Measurements from ENCODE around the gene LSM7. TPM values are rescaled to one million over a fixed set of nuclear protein-coding genes. Genes with fewer than 3 reads are reported as not detected.

The LSM7 gene
- total and polyA plus RNA-seq, 7 experiments from 2014 or later = 79.4 to 182 (median 103) TPM

DNA sequence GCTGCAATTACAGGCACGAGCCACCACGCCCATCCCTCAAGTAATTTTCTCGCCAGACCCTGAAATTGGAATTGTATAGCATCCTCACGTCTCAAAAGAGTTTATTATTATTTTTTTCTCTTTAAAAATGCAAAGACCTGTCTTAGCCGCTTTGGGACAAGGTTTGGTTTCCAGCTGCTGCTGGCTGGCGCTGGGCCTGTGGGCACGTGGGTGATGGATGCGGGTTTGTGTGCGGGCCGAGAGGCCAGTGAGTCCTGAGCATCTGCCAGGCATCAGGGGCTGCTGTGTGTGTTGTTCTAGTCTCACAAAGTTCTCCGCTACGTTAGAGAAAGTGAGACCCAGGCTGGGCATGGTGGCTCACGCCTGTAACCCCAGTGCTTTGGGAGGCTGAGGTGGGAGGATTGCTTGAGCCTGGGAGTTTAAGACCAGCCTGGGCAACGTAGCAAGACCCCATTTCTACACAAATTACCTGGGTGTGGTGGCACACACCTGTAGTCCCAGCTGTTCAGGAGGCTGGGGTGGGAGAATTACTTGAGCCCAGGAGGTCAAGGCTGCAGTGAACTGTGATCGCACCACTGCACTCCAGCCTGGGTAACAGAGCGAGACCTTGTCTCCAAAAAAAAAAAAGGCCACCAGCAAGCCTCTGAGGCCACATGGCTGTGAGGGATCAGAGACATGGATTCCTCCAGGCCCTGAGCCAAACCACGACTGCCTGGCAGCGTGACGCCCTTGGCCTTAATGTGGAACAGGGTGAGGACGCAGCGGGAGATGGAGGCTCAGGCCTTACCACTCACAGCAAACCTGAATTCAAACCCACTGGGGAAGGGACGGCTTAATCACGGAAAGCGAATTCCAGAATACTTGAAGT lies 27.0 kb upstream of the LSM7 start:
- Mint-ChIP-seq H3K4me1 (peaks cover 0 to 2% (median 1%) of the 10 kb centered on the region in 7 donors), H3K27ac (no peak overlapping the region), H3K9me3 (peaks cover 0 to 2% (median 0%) of the 10 kb centered on the region in 11 donors), H3K36me3 (no peaks in the 10 kb centered on the region), H3K27me3 (peaks cover 0 to 8% (median 2%) of the 10 kb centered on the region in 5 donors), H3K4me3 (no peak overlapping the region)
- H3K9me3 ChIP-seq (ENCODE audit: control insufficient read depth in 2 of 3, low read length in 3 of 3) = no peaks in the 10 kb centered on the region
- peaks cover 0 to 34% (median 0%) of the 10 kb centered on the region in 3 experiments for H3K36me3 ChIP-seq (ENCODE audit: control insufficient read depth in 2 of 3, insufficient read depth in 3 of 3, low read length in 3 of 3)
- DNase-seq (no peak), ATAC-seq (no peak)
- ChIA-PET CTCF (interaction anchor here (0.6 kb wide), 1 partner anchor 200 kb away, joined by 4 read pairs; no protein-coding TSS in a partner anchor), POLR2A (no interaction called here)
- no peak overlapping the region for H3K4me3 ChIP-seq (ENCODE audit: low read length)
- H3K27me3 ChIP-seq (ENCODE audit: control insufficient read depth in 2 of 2, insufficient read depth in 2 of 2, low read length in 2 of 2) = no peaks in the 10 kb centered on the region
- H3K4me1 ChIP-seq (ENCODE audit: control insufficient read depth in 2 of 2, insufficient read depth in 2 of 2, low read length in 2 of 2) = no peaks in the 10 kb centered on the region
- no peak overlapping the region for H3K27ac ChIP-seq (ENCODE audit: low read depth, low read length)
- intact Hi-C loops (cut with micrococcal nuclease) = no loop called here

DNA sequence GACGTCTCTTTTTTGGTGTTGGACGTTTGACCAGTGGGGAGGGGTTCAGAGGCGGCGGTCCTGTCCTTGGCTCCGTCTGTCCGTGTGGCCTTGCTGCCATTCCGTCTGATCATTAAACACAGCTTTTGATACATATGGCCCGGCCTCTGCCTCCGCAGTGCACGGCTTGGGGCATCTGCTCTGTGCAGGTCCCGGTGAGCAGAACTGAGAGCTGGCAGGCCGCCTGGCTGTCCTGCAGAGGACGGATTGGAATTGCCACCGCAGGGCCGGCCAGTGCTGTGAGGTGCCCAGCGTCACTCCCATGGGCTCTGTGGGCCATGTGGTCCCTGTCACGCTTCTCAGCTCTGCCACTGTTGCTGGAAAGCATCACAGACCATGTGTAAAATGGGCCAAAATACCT lies 26.3 kb upstream of the LSM7 start:
- H3K36me3 ChIP-seq (ENCODE audit: control insufficient read depth in 2 of 3, insufficient read depth in 3 of 3, low read length in 3 of 3) = peaks cover 0 to 42% (median 4%) of the 10 kb centered on the region in 3 experiments
- H3K27me3 Mint-ChIP-seq = peaks cover 0 to 6% (median 0%) of the 10 kb centered on the region in 5 donors
- H3K27ac Mint-ChIP-seq = no peak overlapping the region
- no peaks in the 10 kb centered on the region for H3K27me3 ChIP-seq (ENCODE audit: control insufficient read depth in 2 of 2, insufficient read depth in 2 of 2, low read length in 2 of 2)
- H3K4me1 ChIP-seq (ENCODE audit: control insufficient read depth in 2 of 2, insufficient read depth in 2 of 2, low read length in 2 of 2) = no peaks in the 10 kb centered on the region
- no peak overlapping the region for H3K4me3 Mint-ChIP-seq
- peaks cover 0 to 2% (median 0%) of the 10 kb centered on the region in 11 donors for H3K9me3 Mint-ChIP-seq
- H3K36me3 Mint-ChIP-seq = no peaks in the 10 kb centered on the region
- ChIA-PET CTCF (interaction anchor here (0.6 kb wide), 2 partner anchors 80 to 199 kb away, joined by 3 to 4 read pairs; no protein-coding TSS in a partner anchor), POLR2A (no interaction called here)
- H3K4me3 ChIP-seq (ENCODE audit: low read length) = no peak overlapping the region
- no peaks in the 10 kb centered on the region for H3K4me1 Mint-ChIP-seq
- no peak for ATAC-seq
- DNase-seq = no peak
- no peaks in the 10 kb centered on the region for H3K9me3 ChIP-seq (ENCODE audit: control insufficient read depth in 2 of 3, low read length in 3 of 3)
- intact Hi-C loops (cut with micrococcal nuclease) = no loop called here
- H3K27ac ChIP-seq (ENCODE audit: low read depth, low read length) = no peak overlapping the region

DNA sequence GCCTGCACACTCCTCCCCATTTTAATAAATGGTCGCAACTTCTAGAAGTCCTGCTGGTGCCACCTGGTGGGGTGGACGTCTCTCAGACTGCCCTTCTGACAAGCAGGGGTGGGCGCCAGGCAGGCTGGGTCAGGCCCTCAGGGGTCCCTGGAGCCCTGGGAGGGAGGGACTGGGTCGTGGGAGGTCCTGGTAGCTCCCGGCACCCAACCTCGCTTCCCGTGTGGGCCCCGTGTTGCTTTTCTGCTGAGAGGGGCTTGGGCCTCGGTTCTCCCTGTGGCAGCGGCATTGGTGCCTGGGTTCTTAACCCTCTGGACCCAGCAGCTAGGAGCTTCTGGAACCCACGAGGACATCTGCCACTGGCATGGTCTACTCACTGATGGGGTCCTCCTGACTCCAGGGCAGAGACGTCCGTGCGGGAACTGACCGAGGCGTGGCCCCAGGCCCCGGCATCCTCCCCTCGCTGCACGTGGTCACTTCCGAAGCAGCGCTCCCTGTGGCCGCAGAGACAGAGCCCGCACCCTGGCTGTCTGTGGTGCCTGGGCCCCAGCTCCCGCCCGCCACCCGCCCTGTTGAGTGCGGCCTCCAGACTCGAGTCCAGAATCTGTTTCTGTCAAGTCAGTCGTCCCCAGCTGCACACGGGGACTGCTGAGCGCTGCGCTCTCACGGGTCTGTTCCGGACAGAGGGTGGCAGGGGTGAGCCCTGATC lies 25.7 kb upstream of the LSM7 start:
- H3K4me3 Mint-ChIP-seq = no peak overlapping the region
- ChIA-PET CTCF (interaction anchor here (0.6 kb wide), 2 partner anchors 80 to 388 kb away, joined by 3 read pairs; no protein-coding TSS in a partner anchor), POLR2A (no interaction called here)
- H3K9me3 Mint-ChIP-seq = peaks cover 0 to 2% (median 0%) of the 10 kb centered on the region in 11 donors
- no peaks in the 10 kb centered on the region for H3K36me3 Mint-ChIP-seq
- Histone ChIP-seq H3K36me3 (ENCODE audit: control insufficient read depth in 2 of 3, insufficient read depth in 3 of 3, low read length in 3 of 3) (peaks cover 0 to 43% (median 6%) of the 10 kb centered on the region in 3 experiments), H3K4me3 (ENCODE audit: low read length) (no peak overlapping the region), H3K4me1 (ENCODE audit: control insufficient read depth in 2 of 2, insufficient read depth in 2 of 2, low read length in 2 of 2) (no peaks in the 10 kb centered on the region), H3K27ac (ENCODE audit: low read depth, low read length) (no peak overlapping the region), H3K27me3 (ENCODE audit: control insufficient read depth in 2 of 2, insufficient read depth in 2 of 2, low read length in 2 of 2) (no peaks in the 10 kb centered on the region), H3K9me3 (ENCODE audit: control insufficient read depth in 2 of 3, low read length in 3 of 3) (no peaks in the 10 kb centered on the region)
- no peaks in the 10 kb centered on the region for H3K4me1 Mint-ChIP-seq
- intact Hi-C loops (cut with micrococcal nuclease) = no loop called here
- DNase-seq (no peak), ATAC-seq (no peak)
- H3K27me3 Mint-ChIP-seq = peaks cover 0 to 4% (median 0%) of the 10 kb centered on the region in 5 donors
- no peak overlapping the region for H3K27ac Mint-ChIP-seq

DNA sequence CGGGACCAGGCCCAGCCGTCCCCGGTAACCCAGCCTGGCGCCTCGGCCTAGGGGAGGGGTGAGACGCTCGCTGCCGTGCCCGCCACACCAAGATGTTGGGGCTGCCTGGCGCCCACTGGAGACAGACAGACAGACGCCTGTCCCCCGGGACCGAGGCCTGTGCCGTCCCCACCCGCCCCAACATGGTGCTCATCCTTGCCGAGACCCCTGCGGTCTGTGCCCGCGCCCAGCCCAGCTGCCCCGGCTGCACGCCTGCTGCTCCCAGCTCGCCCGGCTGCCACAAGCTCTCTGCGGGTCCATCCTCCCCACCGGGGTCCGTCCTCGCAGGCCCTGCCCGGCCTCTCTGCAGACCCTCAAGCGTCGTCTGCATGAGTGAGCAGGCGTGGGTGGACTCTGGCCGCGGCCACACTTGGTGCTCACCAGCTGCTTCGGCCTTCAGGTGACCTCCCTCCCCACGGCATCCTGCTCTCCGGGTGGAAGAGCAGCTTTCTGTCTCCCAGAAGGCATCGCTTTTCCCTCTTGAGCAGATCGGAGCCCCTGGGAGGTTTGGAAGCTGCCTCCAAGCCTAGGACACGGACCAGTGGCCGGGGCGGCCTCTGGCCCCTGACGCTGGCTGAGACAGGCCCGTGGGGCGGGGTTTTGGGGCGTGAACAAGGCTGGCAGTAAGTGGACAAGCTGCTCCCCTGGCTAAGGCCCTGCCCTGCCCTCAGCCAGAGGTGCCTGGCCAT lies 24.9 kb upstream of the LSM7 start:
- Histone ChIP-seq H3K4me1 (ENCODE audit: control insufficient read depth in 2 of 2, insufficient read depth in 2 of 2, low read length in 2 of 2) (no peaks in the 10 kb centered on the region), H3K27me3 (ENCODE audit: control insufficient read depth in 2 of 2, insufficient read depth in 2 of 2, low read length in 2 of 2) (no peaks in the 10 kb centered on the region), H3K4me3 (ENCODE audit: low read length) (no peak overlapping the region), H3K9me3 (ENCODE audit: control insufficient read depth in 2 of 3, low read length in 3 of 3) (no peaks in the 10 kb centered on the region), H3K36me3 (ENCODE audit: control insufficient read depth in 2 of 3, insufficient read depth in 3 of 3, low read length in 3 of 3) (peaks cover 0 to 46% (median 6%) of the 10 kb centered on the region in 3 experiments), H3K27ac (ENCODE audit: low read depth, low read length) (no peak overlapping the region)
- Mint-ChIP-seq H3K36me3 (no peaks in the 10 kb centered on the region), H3K4me1 (no peaks in the 10 kb centered on the region), H3K27me3 (no peaks in the 10 kb centered on the region), H3K27ac (no peak overlapping the region), H3K4me3 (no peak overlapping the region), H3K9me3 (peaks cover 0 to 2% (median 0%) of the 10 kb centered on the region in 11 donors)
- ATAC-seq (no peak), DNase-seq (no peak)
- POLR2A ChIA-PET = no interaction called here
- CTCF ChIA-PET = no interaction called here
- intact Hi-C loops (cut with micrococcal nuclease) = no loop called here

DNA sequence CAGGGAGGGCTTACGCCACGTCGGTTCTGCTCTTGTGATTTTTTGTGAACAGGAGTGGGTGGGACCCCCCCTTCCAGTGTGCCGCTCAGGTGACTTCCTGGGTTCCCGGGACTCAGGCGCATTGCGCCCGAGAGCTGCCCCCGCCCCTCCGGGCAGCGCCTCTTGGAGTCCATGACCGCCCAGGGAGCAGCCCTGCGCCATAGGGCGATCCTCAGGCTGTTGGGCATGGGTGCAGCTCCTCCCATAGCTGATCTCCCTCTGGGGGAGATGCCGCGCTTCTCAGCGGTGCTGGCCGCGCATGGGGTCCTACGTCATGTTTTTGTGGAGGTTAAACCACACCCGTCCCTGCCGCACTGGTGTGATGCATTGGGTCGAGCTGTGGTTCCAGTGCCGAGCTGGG lies 23.7 kb upstream of the LSM7 start:
- no peaks in the 10 kb centered on the region for H3K9me3 ChIP-seq (ENCODE audit: control insufficient read depth in 2 of 3, low read length in 3 of 3)
- ATAC-seq (no peak), DNase-seq (no peak)
- Mint-ChIP-seq H3K4me1 (no peaks in the 10 kb centered on the region), H3K36me3 (no peaks in the 10 kb centered on the region), H3K9me3 (peaks cover 0 to 2% (median 0%) of the 10 kb centered on the region in 11 donors), H3K27ac (no peak overlapping the region), H3K4me3 (no peak overlapping the region), H3K27me3 (no peaks in the 10 kb centered on the region)
- no peaks in the 10 kb centered on the region for H3K4me1 ChIP-seq (ENCODE audit: control insufficient read depth in 2 of 2, insufficient read depth in 2 of 2, low read length in 2 of 2)
- POLR2A ChIA-PET = no interaction called here
- H3K36me3 ChIP-seq (ENCODE audit: control insufficient read depth in 2 of 3, insufficient read depth in 3 of 3, low read length in 3 of 3) = peaks cover 0 to 46% (median 6%) of the 10 kb centered on the region in 3 experiments
- no peak overlapping the region for H3K27ac ChIP-seq (ENCODE audit: low read depth, low read length)
- intact Hi-C loops (cut with micrococcal nuclease) = no loop called here
- CTCF ChIA-PET = no interaction called here
- no peaks in the 10 kb centered on the region for H3K27me3 ChIP-seq (ENCODE audit: control insufficient read depth in 2 of 2, insufficient read depth in 2 of 2, low read length in 2 of 2)
- no peak overlapping the region for H3K4me3 ChIP-seq (ENCODE audit: low read length)

DNA sequence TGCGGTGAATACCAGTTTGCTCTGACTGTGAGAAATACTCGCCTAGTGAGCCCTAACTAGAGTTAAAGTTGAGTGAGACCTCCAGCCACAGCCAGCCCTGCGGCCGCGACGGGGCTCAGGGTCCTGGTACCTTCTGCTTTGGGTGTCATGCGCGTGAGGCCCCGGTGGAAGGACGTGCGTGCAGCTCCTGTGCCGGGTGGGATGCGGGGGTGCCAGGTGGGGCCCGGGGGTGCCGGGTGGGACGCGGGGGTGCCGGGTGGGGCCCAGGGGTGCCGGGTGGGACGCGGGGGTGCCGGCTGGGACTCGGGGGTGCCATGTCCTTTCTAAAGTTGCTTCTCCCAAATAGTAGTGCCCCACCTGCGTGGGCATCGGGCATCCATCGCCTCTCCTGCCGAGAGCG lies 23.2 kb upstream of the LSM7 start:
- Mint-ChIP-seq H3K27me3 (no peaks in the 10 kb centered on the region), H3K9me3 (no peaks in the 10 kb centered on the region), H3K4me3 (no peak overlapping the region), H3K4me1 (no peaks in the 10 kb centered on the region), H3K27ac (no peak overlapping the region), H3K36me3 (no peaks in the 10 kb centered on the region)
- H3K4me3 ChIP-seq (ENCODE audit: low read length) = no peak overlapping the region
- H3K36me3 ChIP-seq (ENCODE audit: control insufficient read depth in 2 of 3, insufficient read depth in 3 of 3, low read length in 3 of 3) = peaks cover 0 to 50% (median 6%) of the 10 kb centered on the region in 3 experiments
- DNase-seq (no peak), ATAC-seq (no peak)
- no peak overlapping the region for H3K27ac ChIP-seq (ENCODE audit: low read depth, low read length)
- H3K9me3 ChIP-seq (ENCODE audit: control insufficient read depth in 2 of 3, low read length in 3 of 3) = no peaks in the 10 kb centered on the region
- intact Hi-C loops (cut with micrococcal nuclease) = no loop called here
- CTCF ChIA-PET = no interaction called here
- POLR2A ChIA-PET = no interaction called here
- H3K4me1 ChIP-seq (ENCODE audit: control insufficient read depth in 2 of 2, insufficient read depth in 2 of 2, low read length in 2 of 2) = no peaks in the 10 kb centered on the region
- no peaks in the 10 kb centered on the region for H3K27me3 ChIP-seq (ENCODE audit: control insufficient read depth in 2 of 2, insufficient read depth in 2 of 2, low read length in 2 of 2)
